ENCODE measurements around the gene CIAPIN1. TPM values are rescaled to one million over a fixed set of nuclear protein-coding genes. Genes with fewer than 3 reads are reported as not detected.

The CIAPIN1 gene
- 82.8 and 85.3 TPM in 2 replicates for total RNA-seq (2021)
- long read RNA-seq, transcript CIAPIN1-201 (9 exons, 2,182 nt): major isoform, 658 of 918 reads
- long read RNA-seq, transcript CIAPIN1-213 (8 exons, 1,559 nt): minor isoform, 23 of 918 reads
- long read RNA-seq, transcript CIAPIN1-209 (9 exons, 2,016 nt): minor isoform, 123 of 918 reads
- long read RNA-seq, partial matches to known transcripts: 57 of 918 reads
- long read RNA-seq, other reads (novel, unspliced or antisense): 55 of 918 reads

DNA sequence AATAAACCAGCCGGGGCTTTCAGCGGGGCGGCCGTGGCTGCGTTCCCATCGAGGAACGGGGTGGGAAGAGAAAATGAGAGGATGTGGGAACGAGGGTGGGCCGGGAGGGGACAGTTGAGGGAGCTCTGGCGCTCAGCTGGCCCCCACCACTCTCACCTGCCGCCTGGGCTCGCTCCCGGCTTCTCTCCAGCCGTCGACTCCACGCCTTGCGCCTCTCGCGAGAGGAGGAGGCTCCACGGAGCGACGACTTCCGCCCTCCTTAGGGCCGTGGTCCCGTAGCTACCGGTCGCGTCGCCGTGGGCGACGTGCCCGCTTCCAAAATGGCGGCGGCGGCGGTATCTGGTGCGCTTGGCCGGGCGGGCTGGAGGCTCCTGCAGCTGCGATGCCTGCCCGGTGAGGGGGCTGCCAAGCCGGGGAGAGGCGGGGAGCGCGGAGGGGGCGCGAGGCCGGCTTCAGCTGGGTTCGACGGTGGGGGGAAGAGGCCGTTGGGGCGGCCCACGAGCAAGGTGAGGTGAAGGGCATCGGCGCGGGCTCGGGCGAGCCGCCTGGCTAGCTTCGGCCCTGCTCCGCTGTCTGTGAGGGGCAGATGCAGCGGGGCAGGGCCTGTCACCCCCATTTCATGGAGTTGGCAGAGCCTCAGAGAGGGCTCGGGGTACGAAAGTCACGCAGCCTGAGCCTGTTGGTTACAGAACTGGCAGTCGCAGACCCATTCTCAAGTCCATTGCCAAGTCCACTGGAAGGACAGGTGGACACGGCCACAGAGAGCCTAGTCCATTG lies at the start of gene CIAPIN1, which contains the start of gene COQ9:
CIAPIN1 (minus strand) TSS at position 200 of the 777 bp plus-strand sequence. CDS start 6,457 bp downstream, outside the sequence.
COQ9 (plus strand) TSS at position 294 of the 777 bp plus-strand sequence; CDS start at position 321, 27 bp downstream.
- Histone ChIP-seq H2BK5ac (ENCODE audit: insufficient read length, low read length) (no peak within 1 kb of the TSS), H2AK5ac (ENCODE audit: insufficient read length, low read length) (no peak within 1 kb of the TSS), H3K79me1 (ENCODE audit: insufficient read depth, low read depth, low read length, poor library complexity, severe bottlenecking) (peaks cover 5% of the 10 kb centered on the region), H2BK20ac (ENCODE audit: low read depth, low read length, poor library complexity, severe bottlenecking) (no peak within 1 kb of the TSS), H3K56ac (ENCODE audit: insufficient read length, low read depth, low read length) (no peak within 1 kb of the TSS), H4K8ac (replicated peaks; ENCODE audit: insufficient read length, low read depth, low read length) (no peak within 1 kb of the TSS), H4K5ac (ENCODE audit: insufficient read length, low read depth, low read length) (no peak within 1 kb of the TSS), H3T11ph (ENCODE audit: low read length) (no peak within 1 kb of the TSS), H3K27ac (ENCODE audit: insufficient read length, low read depth, low read length) (no peak within 1 kb of the TSS), H3K23me2 (ENCODE audit: insufficient read length, low read depth, low read length, poor library complexity, severe bottlenecking) (peaks cover 10% of the 10 kb centered on the region), H3K27me3 (ENCODE audit: insufficient read depth, low read length) (no peaks in the 10 kb centered on the region), H2AFZ (ENCODE audit: low read length) (no peak within 1 kb of the TSS), H3K14ac (ENCODE audit: insufficient read depth, low read length) (peak within 1 kb of the TSS; percentile 76), H2BK15ac (ENCODE audit: low read depth, low read length) (no peak within 1 kb of the TSS), H3K9ac (ENCODE audit: extremely low read depth, insufficient read length, low read length) (peak within 1 kb of the TSS; percentile 92), H3K79me2 (ENCODE audit: insufficient read depth, low read length) (peaks cover 2% of the 10 kb centered on the region; the same call in 1 of the 2 replicates), H2BK12ac (ENCODE audit: insufficient read length, low read depth, low read length) (no peak within 1 kb of the TSS), H4K91ac (ENCODE audit: insufficient read length, low read depth, low read length) (no peak within 1 kb of the TSS), H3K18ac (ENCODE audit: insufficient read length, low read depth, low read length) (peak within 1 kb of the TSS; percentile 67), H2BK120ac (ENCODE audit: low read depth, low read length, poor library complexity, severe bottlenecking) (no peak within 1 kb of the TSS), H4K20me1 (ENCODE audit: control insufficient read depth, insufficient read depth, insufficient read length) (no peaks in the 10 kb centered on the region), H3K9me3 (ENCODE audit: control insufficient read depth, low read depth, low read length) (no peaks in the 10 kb centered on the region), H3K4ac (ENCODE audit: low read depth, low read length) (no peak within 1 kb of the TSS), H3K4me1 (ENCODE audit: insufficient read depth, low read length) (no peaks in the 10 kb centered on the region), H3K4me2 (ENCODE audit: insufficient read depth, insufficient read length, low read length) (peak within 1 kb of the TSS; percentile 78), H3K23ac (ENCODE audit: insufficient read length, low read depth, low read length) (no peak within 1 kb of the TSS)
- no peaks in the 10 kb centered on the region for H3K27me3 Mint-ChIP-seq (ENCODE audit: low read depth)
- TF ChIP-seq, protein P1, sequence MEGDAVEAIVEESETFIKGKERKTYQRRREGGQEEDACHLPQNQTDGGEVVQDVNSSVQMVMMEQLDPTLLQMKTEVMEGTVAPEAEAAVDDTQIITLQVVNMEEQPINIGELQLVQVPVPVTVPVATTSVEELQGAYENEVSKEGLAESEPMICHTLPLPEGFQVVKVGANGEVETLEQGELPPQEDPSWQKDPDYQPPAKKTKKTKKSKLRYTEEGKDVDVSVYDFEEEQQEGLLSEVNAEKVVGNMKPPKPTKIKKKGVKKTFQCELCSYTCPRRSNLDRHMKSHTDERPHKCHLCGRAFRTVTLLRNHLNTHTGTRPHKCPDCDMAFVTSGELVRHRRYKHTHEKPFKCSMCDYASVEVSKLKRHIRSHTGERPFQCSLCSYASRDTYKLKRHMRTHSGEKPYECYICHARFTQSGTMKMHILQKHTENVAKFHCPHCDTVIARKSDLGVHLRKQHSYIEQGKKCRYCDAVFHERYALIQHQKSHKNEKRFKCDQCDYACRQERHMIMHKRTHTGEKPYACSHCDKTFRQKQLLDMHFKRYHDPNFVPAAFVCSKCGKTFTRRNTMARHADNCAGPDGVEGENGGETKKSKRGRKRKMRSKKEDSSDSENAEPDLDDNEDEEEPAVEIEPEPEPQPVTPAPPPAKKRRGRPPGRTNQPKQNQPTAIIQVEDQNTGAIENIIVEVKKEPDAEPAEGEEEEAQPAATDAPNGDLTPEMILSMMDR (conservative IDR thresholded peaks at IDR 0.05): no peak
- WGBS (ENCODE audit: extremely low coverage, insufficient read length, low lambda C conversion rate): no CpG with 5 or more reads among the region's 68 CpGs
- peak within 1 kb of the TSS; percentile 89 to 94 for H3K4me3 Mint-ChIP-seq
- H3K27ac Mint-ChIP-seq: peak within 1 kb of the TSS; percentile 13 to 97 (median 89); a peak in 4 of 7 replicates
- DNase-seq: peak; percentile 90
- no peaks in the 10 kb centered on the region for H3K9me3 Mint-ChIP-seq
- H3K4me1 Mint-ChIP-seq: peaks cover 7 to 15% of the 10 kb centered on the region in 2 experiments
- peaks cover 8 to 17% (median 10%) of the 10 kb centered on the region in 3 experiments; a peak in 6 of 7 replicates for H3K36me3 Mint-ChIP-seq (ENCODE audit: insufficient read depth in 1 of 3, low read depth in 3 of 3)

Data from H9 (cell line).